Measurements from ENCODE around the gene CDKN1C.

The CDKN1C gene

DNA sequence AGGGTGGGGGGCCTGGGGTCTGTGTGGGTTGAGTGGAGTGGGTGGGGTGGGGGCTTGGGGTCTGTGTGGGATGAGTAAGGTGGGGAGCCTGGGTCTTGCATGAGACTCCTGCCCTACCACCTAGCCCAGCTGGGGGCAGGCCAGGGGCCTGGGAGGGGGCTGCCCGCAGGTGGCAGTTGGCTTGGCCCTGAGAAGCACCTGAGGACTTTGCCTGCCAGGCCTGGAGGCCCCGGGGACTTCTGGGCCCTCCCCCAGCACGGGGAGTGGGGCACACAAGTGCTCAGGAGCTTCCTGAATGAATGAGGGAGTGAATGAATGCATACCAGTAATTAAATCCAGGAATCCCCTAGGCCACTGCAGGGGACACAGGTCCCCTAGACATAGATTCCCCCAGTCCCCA lies 37.1 kb upstream of the CDKN1C start:
- no peak for TF ChIP-seq CREB1 (IDR thresholded peaks at IDR 0.05; ENCODE audit: low read depth)
- TF ChIP-seq YY1 (IDR thresholded peaks at IDR 0.05; ENCODE audit: low read depth) = no peak
- TF ChIP-seq EGR1 (IDR thresholded peaks at IDR 0.05) = no peak
- TF ChIP-seq NFIC (IDR thresholded peaks at IDR 0.05) = no peak
- no peak for TF ChIP-seq FOXM1 (IDR thresholded peaks at IDR 0.05; ENCODE audit: borderline replicate concordance, low read depth)
- no peak for TF ChIP-seq TCF12 (IDR thresholded peaks at IDR 0.05; ENCODE audit: low read depth)
- no peak for TF ChIP-seq ZBTB7A (IDR thresholded peaks at IDR 0.05; ENCODE audit: low read depth)
- TF ChIP-seq EP300 (IDR thresholded peaks at IDR 0.05; ENCODE audit: borderline replicate concordance) = no peak
- no peak for TF ChIP-seq TEAD4 (IDR thresholded peaks at IDR 0.05)
- TF ChIP-seq, protein P1, sequence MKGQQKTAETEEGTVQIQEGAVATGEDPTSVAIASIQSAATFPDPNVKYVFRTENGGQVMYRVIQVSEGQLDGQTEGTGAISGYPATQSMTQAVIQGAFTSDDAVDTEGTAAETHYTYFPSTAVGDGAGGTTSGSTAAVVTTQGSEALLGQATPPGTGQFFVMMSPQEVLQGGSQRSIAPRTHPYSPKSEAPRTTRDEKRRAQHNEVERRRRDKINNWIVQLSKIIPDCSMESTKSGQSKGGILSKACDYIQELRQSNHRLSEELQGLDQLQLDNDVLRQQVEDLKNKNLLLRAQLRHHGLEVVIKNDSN (IDR thresholded peaks at IDR 0.05) = no peak
- TF ChIP-seq RAD21 (IDR thresholded peaks at IDR 0.05; ENCODE audit: low read depth) = no peak
- no peak for TF ChIP-seq CEBPB (IDR thresholded peaks at IDR 0.05)
- TF ChIP-seq, protein P2, sequence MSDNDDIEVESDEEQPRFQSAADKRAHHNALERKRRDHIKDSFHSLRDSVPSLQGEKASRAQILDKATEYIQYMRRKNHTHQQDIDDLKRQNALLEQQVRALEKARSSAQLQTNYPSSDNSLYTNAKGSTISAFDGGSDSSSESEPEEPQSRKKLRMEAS (IDR thresholded peaks at IDR 0.05) = no peak
- TF ChIP-seq, protein P3, sequence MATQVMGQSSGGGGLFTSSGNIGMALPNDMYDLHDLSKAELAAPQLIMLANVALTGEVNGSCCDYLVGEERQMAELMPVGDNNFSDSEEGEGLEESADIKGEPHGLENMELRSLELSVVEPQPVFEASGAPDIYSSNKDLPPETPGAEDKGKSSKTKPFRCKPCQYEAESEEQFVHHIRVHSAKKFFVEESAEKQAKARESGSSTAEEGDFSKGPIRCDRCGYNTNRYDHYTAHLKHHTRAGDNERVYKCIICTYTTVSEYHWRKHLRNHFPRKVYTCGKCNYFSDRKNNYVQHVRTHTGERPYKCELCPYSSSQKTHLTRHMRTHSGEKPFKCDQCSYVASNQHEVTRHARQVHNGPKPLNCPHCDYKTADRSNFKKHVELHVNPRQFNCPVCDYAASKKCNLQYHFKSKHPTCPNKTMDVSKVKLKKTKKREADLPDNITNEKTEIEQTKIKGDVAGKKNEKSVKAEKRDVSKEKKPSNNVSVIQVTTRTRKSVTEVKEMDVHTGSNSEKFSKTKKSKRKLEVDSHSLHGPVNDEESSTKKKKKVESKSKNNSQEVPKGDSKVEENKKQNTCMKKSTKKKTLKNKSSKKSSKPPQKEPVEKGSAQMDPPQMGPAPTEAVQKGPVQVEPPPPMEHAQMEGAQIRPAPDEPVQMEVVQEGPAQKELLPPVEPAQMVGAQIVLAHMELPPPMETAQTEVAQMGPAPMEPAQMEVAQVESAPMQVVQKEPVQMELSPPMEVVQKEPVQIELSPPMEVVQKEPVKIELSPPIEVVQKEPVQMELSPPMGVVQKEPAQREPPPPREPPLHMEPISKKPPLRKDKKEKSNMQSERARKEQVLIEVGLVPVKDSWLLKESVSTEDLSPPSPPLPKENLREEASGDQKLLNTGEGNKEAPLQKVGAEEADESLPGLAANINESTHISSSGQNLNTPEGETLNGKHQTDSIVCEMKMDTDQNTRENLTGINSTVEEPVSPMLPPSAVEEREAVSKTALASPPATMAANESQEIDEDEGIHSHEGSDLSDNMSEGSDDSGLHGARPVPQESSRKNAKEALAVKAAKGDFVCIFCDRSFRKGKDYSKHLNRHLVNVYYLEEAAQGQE (IDR thresholded peaks at IDR 0.05; ENCODE audit: low read depth) = no peak
- no peak for TF ChIP-seq TAF1 (IDR thresholded peaks at IDR 0.05; ENCODE audit: low read depth)

DNA sequence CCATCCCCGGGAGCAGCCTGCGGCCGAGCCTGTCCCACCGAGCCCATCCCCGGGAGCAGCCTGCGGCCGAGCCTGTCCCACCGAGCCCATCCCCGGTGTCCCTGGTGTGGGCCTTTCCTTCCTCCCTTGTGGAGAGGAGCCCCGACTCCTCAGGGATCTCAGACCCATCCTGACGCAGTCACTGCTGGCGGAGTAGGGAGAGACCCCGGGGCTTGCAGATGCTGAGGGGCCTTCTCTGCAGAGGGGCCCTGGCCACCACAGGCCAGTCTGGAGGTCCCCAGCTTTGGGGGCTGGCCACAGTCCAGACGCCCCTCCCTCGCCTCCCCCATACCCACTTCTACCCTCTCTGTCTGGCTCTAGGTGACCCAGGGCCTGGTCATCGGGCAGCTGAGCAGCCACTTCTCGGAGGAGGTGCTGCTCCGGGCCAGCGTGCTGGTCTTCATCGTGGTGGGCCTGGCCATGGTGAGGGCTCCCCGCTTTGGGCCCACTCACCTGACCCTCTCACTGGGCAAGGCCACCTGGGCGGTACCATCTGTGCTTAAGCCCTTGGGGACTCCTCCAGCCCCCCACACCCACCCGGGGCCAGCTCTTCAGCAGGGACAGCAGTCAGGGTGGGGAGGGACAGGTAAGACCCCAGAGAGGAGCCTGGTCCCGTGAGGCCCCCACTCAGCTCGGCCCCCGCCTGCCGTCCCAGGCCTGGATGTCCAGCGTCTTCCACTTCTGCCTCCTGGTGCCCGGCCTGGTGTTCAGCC lies 36.3 kb upstream of the CDKN1C start:
- TF ChIP-seq ZBTB7A (IDR thresholded peaks at IDR 0.05; ENCODE audit: low read depth) (no peak), EGR1 (IDR thresholded peaks at IDR 0.05) (no peak), CREB1 (IDR thresholded peaks at IDR 0.05; ENCODE audit: low read depth) (no peak), YY1 (IDR thresholded peaks at IDR 0.05; ENCODE audit: low read depth) (no peak), TCF12 (IDR thresholded peaks at IDR 0.05; ENCODE audit: low read depth) (no peak), FOXM1 (IDR thresholded peaks at IDR 0.05; ENCODE audit: borderline replicate concordance, low read depth) (no peak), TAF1 (IDR thresholded peaks at IDR 0.05; ENCODE audit: low read depth) (no peak), NFIC (IDR thresholded peaks at IDR 0.05) (no peak), EP300 (IDR thresholded peaks at IDR 0.05; ENCODE audit: borderline replicate concordance) (no peak), RAD21 (IDR thresholded peaks at IDR 0.05; ENCODE audit: low read depth) (no peak), TEAD4 (IDR thresholded peaks at IDR 0.05) (no peak), CEBPB (IDR thresholded peaks at IDR 0.05) (no peak)
- TF ChIP-seq, protein P2 (IDR thresholded peaks at IDR 0.05) = no peak
- TF ChIP-seq, protein P3 (IDR thresholded peaks at IDR 0.05; ENCODE audit: low read depth) = no peak
- TF ChIP-seq, protein P1 (IDR thresholded peaks at IDR 0.05) = no peak

DNA sequence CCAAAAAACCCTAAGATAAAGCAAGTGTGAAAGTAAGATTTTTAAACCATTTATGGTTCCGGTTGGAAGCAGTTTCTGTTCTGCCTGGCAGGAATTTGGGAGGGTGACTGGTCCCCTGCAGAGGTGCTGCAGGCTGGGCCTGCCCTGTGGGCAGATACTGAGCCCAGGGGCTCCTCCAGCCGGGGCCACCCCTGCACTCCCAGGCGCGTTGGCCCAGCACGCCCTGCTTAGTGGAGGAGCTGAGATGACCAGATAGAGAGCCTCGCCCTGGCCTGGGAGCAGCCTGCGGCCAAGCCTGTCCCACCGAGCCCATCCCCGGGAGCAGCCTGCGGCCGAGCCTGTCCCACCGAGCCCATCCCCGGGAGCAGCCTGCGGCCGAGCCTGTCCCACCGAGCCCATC lies 35.7 kb upstream of the CDKN1C start:
- TF ChIP-seq TEAD4 (IDR thresholded peaks at IDR 0.05) = no peak
- TF ChIP-seq, protein P3 (IDR thresholded peaks at IDR 0.05; ENCODE audit: low read depth) = no peak

DNA sequence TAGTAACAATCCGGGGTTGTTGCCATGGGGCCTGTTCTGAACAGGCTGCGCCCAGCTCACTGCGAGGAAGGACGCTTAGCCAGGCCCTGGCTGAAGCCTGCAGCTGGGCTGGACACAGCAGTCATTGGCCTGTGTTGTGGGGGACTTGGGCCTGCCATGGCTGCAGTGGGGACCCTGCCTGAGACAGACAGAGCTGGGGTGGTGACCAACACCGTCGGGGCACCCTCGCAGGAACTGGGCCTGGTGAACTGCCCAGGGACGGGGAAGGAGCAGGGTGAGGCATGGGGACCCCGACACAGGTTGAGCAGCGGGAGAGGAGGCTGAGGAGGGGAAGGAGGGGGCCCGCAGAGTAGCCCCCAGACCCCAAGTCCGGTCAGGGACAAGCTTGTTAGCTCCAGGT lies 34.8 kb upstream of the CDKN1C start:
- TF ChIP-seq TCF12 (IDR thresholded peaks at IDR 0.05; ENCODE audit: low read depth) (no peak), EGR1 (IDR thresholded peaks at IDR 0.05) (no peak), CREB1 (IDR thresholded peaks at IDR 0.05; ENCODE audit: low read depth) (no peak)

DNA sequence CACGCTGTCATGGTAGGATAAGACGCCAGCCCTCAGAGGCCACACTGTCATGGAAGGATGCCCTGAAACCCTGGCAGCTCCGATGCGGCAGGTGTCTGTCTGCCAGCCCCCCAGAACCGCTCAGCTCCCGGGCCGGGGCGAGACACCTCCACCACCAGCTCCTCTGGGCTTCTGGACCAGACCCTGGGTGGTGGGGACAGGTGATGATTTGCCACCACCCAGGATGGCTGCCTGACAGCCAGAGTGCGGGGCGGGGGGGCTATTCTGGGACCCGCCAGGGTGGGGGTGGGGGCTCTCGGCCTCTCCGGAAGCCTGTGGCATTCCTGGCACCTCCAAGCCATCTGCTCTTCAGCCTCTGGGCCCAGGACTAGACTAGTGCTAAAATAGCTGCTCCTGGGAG lies 34.3 kb upstream of the CDKN1C start:
- TF ChIP-seq YY1 (IDR thresholded peaks at IDR 0.05; ENCODE audit: low read depth) = no peak
- no peak for TF ChIP-seq EP300 (IDR thresholded peaks at IDR 0.05; ENCODE audit: borderline replicate concordance)
- TF ChIP-seq, protein P3 (IDR thresholded peaks at IDR 0.05; ENCODE audit: low read depth) = no peak
- no peak for TF ChIP-seq TCF12 (IDR thresholded peaks at IDR 0.05; ENCODE audit: low read depth)
- no peak for TF ChIP-seq FOXM1 (IDR thresholded peaks at IDR 0.05; ENCODE audit: borderline replicate concordance, low read depth)
- no peak for TF ChIP-seq TEAD4 (IDR thresholded peaks at IDR 0.05)
- TF ChIP-seq NFIC (IDR thresholded peaks at IDR 0.05) = no peak
